GM10266 (cell line): ENCODE data around the gene AOAH.

ENCODE experiments used
- DNase-seq: peaks from one replicate; pipeline ENCODE4 v3.0.0; 2012; ENCODE audit errors: extremely low spot score
- CTCF ChIP-seq: IDR thresholded peaks from 2 replicates; pipeline ENCODE4 v1.5.1; 2012; ENCODE audit warnings: mild to moderate bottlenecking, low read depth; ENCODE audit not compliant: control insufficient read depth, insufficient read depth; ENCODE audit errors: missing control alignments

The AOAH gene

DNA sequence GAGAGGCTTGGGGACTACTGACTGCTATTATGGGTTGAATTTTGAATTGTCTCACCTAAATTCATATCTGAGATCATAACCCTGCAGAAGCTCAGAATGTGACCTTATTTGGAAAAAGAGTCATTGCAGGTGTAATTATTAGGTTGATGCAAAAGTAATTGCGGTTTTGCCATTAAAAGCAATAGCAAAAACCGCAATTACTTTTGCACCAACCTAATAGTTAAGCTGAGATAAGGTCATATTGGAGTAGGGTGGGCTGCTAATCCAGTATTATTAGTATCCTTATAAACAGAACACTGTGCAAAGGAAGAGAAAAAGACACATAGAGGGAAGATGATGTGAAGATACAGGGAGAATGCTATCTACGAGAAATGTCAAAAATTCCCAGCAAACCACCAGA lies 82.3 kb downstream of the AOAH start:
- no peak for DNase-seq
- TF ChIP-seq CTCF = no peak

DNA sequence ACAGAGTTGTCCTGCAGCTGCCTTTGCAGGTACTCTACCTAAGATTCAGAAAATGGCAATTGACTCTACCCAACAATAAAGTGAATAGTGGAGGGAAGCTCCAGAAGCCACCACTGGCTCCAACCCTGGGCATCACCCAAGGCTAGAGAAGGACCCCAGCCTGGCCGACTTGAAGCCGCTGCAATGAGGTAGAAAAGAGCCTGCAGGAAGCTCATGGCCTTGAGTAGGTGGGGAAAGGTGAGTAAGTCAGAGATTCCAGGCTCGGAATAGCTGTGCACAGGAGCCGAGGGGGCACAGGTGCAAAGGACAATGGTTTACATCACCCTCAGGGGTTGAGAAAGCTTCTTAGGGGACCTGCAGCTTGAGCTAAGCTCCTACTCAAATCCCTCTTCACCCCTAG lies 83.6 kb downstream of the AOAH start:
- no peak for DNase-seq
- TF ChIP-seq CTCF = no peak

DNA sequence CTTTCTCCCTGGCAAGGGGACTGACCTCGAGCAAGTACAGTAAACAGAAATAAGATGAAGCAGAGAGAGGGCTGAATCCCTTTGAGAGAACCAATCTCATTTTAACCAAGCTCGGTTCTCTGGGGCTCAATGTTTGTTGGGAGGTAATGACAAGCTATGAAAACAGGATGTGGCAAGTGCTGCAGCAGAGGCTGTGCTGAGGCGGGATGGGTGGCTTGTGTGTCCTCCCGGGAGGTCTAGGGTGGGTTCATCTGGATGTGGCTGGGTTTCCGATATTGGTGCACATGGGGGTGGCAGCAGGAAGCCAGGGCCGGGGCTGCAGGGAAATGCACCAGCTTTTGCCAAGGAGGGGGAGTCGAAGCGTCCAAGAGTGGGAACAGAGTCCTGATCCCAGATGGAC lies 84.5 kb downstream of the AOAH start:
- TF ChIP-seq CTCF = no peak
- no peak for DNase-seq

GRCh38 chr7:36638586-36639263 lies 85.6 kb downstream of the AOAH start:
- TF ChIP-seq CTCF = no peak

DNA sequence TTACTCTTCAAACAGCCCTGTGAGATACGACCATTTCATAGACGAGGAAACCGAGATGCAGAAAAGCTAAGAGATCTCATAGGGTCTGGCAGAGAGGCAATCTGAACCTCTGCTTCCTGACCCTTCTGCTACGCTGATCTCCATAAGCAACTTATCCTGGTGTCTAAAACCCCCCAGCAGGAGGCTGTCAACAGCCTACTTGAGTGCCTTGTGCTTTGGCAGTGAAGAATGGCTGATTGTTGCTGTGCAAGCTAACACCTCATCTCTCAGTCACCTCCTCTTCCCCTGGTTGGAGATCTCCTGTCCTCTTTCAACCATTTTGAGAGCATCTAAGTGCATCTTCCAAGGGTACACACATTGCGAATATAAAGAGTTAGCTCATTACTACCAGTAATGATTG lies 86.2 kb downstream of the AOAH start:
- no peak for TF ChIP-seq CTCF
- DNase-seq = no peak

More at GRCh38 chr7:36638586-36639263, 85.6 kb downstream of the AOAH start:
- no peak for DNase-seq

DNA sequence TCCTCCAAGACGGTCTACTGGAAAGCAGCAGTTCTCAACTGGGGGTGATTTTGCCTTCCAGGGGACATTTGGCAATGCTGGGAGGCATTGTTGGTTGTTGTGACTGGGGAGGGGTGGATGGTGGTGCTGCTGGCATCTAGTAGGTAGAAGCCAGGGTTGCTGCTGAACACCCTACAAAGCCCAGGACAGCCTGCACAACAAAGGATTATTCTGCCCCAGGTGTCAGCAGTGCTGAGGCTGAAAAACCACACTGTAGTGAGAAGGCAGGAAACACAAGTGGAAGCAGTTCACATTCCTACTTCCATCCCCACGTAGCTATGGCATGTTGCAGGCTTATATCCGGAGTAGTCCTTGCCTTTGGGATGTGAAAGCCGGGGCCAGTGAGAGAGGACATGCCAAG lies 86.9 kb downstream of the AOAH start:
- TF ChIP-seq CTCF = no peak
- DNase-seq = no peak

DNA sequence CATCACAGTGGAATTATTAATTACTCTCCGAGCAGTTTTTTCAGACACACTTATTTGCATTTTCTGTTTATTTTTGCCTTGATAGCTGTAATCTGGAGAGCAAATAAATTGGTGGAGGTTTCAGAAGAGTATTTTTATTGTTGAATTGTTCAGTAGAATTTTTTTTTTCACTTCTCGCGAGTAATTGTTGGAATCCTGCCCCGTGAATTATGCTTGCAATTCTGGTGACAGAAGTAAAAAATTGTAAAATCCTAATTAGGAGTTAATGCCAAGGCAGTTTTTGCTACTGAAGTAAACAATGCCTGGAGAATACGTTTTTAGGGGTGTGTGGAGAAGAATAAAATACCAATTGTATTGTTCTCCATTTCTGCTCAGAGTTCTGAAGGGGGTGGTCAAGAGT lies 88.2 kb downstream of the AOAH start:
- TF ChIP-seq CTCF = no peak
- no peak for DNase-seq
